ENCODE results near the gene PSMC4.
A peak's percentile ranks its signal among the peaks of the same experiment; 100 is the strongest.

Gene PSMC4

DNA sequence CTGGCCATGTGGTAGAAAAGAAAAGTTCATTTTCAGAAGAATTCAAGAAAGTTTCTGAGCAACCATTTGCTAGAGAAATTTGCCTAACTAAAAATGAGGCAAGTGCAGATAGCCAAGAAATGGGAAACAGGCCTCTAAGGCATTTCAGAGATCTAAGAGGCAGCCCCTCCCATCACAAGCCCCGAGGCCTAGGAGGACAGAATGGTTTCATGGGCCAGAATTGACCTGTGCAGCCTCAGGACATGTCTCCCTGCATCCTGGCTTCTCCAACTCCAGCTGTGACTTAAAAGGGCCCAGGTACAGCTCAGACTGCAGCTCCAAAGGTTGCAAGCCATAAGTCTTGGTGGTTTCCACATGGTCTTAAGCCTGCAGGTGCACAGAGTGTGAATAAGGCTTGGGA lies 22.6 kb downstream of the PSMC4 start:
- DNase-seq (ENCODE audit: low read depth in 2 of 2) = no peak

GRCh38 chr19:39994361-39994760 lies 23.4 kb downstream of the PSMC4 start:
- DNase-seq (ENCODE audit: low read depth in 2 of 2) = no peak

DNA sequence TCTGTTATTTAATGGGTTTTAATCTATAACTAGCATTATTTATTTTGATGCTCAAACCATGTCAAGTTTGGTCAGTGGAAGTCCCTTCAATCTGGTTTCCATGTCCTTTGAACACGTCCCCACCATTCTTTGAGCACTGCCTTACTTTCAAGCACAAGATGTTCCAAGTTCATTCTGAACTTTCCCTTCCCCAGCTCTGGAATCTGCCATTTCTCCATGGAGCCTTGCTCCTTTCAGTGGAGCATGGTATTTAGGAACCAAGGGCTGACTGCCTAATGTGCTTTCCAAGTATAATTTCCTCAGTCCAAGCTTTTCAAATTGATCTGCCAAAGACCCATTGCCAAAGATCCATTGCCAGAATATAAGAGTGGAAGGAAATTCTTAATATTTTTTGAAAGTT lies 24.8 kb downstream of the PSMC4 start:
- DNase-seq (ENCODE audit: low read depth in 2 of 2) = no peak

GRCh38 chr19:39996218-39996810 lies 25.3 kb downstream of the PSMC4 start:
- DNase-seq (ENCODE audit: low read depth in 2 of 2) = peak in 1 of 2 donors; percentile 7

DNA sequence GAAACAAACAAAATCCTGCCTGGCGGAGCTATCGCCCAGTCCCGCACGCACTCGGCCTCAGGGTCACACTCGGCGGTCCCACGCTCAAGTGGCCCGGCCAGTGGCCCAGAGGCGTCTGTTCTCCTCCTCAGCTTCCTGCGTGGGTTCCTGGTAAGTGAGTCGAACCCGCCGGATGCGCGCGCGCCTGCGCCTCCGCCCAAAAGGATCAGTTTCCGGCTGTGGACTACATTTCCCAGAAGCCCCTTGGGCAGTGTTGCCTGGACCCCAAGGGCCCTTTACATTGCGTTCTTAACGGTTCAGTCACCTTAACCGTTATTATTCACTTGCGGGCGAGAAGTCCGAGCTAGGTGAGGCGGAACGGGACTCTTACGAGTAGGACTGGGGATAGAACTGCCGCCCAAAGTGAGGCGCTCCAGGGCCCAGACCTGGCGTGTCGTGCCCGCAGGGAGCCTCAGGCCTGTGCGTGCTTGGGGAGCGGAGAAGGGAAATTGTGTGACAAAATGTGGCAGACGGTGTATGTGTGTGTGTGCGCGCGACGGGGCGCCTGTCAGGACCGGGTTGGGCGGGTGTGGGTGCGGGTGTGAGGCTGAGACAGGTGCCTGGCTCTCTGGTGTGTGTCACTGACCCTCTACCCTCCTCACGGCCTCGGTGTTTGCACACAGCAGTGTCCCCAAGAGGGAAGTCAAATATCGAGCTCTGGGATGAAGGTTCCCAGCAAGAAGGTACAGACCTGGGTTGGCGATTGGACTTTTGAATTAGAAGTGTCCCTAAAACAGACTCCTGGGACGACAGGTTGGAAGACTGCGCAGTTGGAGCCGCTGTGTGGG lies 26.1 kb downstream of the PSMC4 start, which contains the start of gene ZNF546:
Gene ZNF546 (plus strand): TSS at position 250 of the 827 bp plus-strand sequence. CDS start 1,267 bp downstream, outside the sequence.
- peak; percentile 82 to 84 for DNase-seq (ENCODE audit: low read depth in 2 of 2)

GRCh38 chr19:39997638-39998216 lies 26.8 kb downstream of the PSMC4 start:
- no peak for DNase-seq (ENCODE audit: low read depth in 2 of 2)

- DNase-seq (ENCODE audit: low read depth in 2 of 2) = no peak
Measured at GRCh38 chr19:39998501-39998900, 27.5 kb downstream of the PSMC4 start.

- DNase-seq (ENCODE audit: low read depth in 2 of 2) = no peak
Measured at GRCh38 chr19:40005691-40006272, 34.8 kb downstream of the PSMC4 start.

DNA sequence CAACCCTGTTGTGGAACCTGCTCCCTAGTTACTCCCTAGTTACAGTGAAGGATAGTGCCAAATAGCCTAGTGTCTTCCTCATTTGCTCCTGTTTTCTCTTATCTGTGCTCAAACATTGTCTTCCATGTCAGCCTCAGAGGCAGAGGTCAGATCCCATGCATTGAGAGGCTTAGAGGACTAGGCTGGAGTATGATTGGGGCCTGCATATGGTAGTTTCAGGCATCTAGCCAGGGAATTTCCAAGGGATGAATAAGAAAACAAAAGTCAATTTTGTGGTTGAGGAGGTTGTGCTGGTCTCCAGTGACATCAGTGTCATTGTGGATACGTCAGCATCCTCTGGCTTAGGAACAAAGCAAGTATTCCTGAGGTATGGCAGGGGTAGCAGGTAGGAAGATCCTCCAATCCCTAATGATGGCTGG lies 35.3 kb downstream of the PSMC4 start:
- DNase-seq (ENCODE audit: low read depth in 2 of 2) = no peak

GRCh38 chr19:40009674-40010073 lies 38.7 kb downstream of the PSMC4 start:
- DNase-seq (ENCODE audit: low read depth in 2 of 2) = no peak

- DNase-seq (ENCODE audit: low read depth in 2 of 2) = no peak
Measured at GRCh38 chr19:40013991-40014390, 43.0 kb downstream of the PSMC4 start.

- no peak for DNase-seq (ENCODE audit: low read depth in 2 of 2)
Measured at GRCh38 chr19:40023969-40024368, 53.0 kb downstream of the PSMC4 start.

GRCh38 chr19:40025938-40026596 lies 55.1 kb downstream of the PSMC4 start:
- no peak for DNase-seq (ENCODE audit: low read depth in 2 of 2)

DNA sequence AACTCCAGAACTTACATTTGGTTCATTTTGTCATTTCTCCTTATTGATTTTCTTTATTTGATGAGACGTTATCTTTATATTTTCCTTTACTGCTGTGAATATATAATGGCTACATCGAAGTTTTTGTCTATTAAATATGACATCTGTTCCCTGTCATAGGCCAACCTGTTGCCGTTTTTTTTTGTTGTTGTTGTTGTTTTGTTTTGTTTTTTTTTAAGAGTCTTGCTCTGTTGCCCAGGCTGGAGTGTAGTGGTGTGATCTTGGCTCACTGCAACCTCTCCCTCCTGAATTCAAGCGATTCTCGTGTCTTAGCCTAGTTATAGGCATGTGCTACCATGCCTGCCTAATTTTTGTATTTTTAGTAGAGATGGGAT lies 55.6 kb downstream of the PSMC4 start:
- DNase-seq (ENCODE audit: low read depth in 2 of 2) = no peak
